GM12875 (cell line): Measurements from ENCODE around the gene CNKSR3.

Experiments
- H3K4me3 ChIP-seq: one replicate; pipeline ENCODE4 v1.5.1; 2011; ENCODE audit warnings: low read depth, low read length, control low read depth
- TF ChIP-seq, protein P1 (sequence below): IDR thresholded peaks from 2 replicates; pipeline ENCODE4 v1.5.1; 2011; ENCODE audit warnings: low read depth, mild to moderate bottlenecking, control low read depth, inconsistent platforms, low read length, moderate library complexity, borderline replicate concordance; ENCODE audit not compliant: insufficient read depth

Gene CNKSR3

DNA sequence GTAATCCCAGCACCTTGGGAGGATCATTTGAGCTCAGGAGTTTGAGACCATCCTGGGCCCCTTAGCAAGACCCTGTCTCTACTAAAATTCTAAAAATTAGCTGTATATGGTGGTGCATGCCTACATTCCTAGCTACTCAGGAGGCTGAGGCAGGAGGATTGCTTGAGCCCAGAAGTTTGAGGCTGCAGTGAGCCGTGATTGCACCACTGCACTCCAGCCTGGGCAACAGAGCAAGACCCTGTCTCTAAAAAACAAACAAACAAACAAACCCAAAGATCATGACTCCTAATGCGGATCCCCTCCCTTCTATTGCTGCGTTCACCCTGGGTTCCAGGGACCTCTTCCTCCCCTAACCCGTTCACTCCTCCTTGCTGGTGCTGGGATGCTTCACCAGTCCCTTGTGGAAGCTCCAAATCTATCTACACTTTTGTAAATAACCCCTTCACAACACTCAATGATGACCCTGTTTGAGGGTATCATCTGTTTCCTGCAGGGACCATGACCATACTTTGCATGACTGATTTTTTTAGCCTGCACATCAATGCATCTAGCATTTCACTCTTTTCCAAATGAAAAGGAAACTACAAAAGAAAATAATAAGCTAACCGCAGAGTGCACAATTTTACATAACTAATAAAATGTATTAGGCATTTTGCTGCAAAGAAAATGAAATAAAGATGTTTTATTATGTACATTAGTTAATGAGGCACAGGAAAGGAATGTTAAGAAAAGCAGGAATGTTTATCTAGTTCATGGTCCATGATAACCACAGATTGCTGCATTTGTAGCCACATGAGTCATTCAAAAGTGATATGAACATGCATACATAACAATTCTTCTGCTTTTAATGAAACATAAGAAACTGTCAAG, 123.4 kb downstream of the CNKSR3 start:
- TF ChIP-seq, protein P1, sequence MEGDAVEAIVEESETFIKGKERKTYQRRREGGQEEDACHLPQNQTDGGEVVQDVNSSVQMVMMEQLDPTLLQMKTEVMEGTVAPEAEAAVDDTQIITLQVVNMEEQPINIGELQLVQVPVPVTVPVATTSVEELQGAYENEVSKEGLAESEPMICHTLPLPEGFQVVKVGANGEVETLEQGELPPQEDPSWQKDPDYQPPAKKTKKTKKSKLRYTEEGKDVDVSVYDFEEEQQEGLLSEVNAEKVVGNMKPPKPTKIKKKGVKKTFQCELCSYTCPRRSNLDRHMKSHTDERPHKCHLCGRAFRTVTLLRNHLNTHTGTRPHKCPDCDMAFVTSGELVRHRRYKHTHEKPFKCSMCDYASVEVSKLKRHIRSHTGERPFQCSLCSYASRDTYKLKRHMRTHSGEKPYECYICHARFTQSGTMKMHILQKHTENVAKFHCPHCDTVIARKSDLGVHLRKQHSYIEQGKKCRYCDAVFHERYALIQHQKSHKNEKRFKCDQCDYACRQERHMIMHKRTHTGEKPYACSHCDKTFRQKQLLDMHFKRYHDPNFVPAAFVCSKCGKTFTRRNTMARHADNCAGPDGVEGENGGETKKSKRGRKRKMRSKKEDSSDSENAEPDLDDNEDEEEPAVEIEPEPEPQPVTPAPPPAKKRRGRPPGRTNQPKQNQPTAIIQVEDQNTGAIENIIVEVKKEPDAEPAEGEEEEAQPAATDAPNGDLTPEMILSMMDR, result no peak
- no peak overlapping the region for H3K4me3 ChIP-seq

DNA sequence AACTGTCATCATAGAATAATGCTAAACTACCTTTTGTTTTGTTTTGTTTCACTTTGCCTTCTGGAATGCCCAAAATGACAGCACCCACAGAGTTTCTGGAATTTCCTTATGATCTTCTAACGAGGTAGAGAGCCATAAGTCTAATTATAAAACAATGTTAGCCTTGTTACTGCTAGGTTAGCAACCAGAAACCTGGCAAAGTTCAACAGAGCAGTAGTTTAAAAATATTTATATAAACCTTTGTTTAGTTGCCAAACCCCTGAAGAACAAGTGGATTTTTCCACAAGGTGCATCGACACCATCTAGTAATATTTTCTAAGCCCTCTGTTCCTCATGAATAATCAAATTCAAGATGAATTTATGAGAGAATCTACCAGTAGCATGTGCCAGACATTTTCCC, 126.3 kb downstream of the CNKSR3 start:
- H3K4me3 ChIP-seq, result no peak overlapping the region
- TF ChIP-seq, protein P1, result no peak

DNA sequence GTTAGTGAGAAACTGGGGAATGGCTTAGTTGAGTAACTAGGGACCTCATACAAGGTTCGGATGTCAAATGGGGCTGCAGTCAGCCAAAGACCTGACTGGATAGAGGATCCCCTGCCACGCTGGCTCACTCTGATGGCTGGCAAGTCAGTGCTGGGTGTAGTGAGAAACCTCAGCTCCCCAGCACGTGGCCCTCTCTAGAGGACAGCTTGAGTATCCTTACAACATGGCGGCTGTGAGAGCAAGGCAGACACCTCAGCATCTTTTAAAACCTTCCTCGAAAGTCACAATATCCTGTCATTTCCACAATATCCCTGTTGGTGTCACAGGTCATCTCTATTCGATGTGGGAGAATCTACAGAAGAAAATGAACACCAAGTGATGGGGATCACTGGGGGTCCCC, 127.2 kb downstream of the CNKSR3 start:
- TF ChIP-seq, protein P1, result no peak
- H3K4me3 ChIP-seq, result no peak overlapping the region

DNA sequence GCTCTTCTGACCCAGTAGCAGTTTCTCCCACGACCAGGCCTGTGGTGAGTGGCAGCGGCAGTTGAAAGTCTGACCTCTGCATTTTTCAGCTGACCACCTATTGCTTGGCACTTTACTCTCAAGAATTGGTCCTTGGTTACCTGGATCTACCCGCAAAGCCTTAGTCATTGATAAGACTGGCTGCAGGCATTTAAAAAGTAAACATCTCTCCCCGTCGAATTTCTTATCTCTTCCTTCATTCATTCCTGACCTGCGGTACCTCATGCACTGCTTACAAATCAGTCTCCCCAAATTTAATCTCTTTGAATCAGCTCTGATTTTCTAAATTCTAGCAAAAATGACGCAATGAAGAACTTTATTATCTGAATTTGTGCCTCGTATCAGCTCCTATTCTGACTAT, 127.7 kb downstream of the CNKSR3 start:
- TF ChIP-seq, protein P1, result no peak
- no peak overlapping the region for H3K4me3 ChIP-seq

DNA sequence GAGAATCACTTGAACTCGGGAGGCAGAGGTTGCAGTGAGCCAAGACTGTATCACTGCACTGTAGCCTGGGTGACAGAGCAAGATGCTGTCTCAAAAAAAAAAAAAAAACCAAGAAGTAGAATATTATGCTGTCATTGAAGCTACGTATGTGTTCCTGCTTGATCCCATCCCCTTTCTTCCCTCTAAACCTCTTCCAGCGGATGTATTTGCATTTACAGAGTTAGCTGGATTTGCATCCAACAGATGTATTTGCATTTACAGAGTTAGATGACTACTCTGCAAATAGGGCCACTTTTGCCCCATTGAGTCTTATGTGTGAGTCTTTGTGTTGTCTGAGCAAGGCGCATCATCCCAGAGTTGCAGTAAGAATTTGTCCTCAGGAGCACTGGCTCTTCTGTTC, 128.9 kb downstream of the CNKSR3 start:
- H3K4me3 ChIP-seq, result no peak overlapping the region
- TF ChIP-seq, protein P1, result no peak

DNA sequence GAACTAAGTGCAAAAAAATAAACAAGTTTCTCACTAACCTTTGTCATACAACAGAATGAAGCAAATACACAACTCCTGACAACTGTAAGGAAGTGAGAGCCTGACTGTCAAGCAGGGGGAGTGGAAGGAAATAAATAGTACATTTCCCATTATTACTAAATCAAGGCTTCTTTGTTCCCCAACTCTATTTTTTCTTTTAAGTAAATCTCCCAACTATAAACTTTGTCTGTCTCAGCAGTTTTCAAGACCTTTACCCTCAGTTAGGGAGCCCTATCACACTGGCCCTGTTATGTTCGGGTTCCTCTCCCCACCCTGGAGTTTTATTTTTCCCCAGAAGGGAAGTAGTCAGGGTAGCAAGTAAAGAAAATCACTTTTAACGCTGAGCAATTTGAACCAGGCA, 129.7 kb downstream of the CNKSR3 start:
- H3K4me3 ChIP-seq, result no peak overlapping the region
- TF ChIP-seq, protein P1, result no peak

DNA sequence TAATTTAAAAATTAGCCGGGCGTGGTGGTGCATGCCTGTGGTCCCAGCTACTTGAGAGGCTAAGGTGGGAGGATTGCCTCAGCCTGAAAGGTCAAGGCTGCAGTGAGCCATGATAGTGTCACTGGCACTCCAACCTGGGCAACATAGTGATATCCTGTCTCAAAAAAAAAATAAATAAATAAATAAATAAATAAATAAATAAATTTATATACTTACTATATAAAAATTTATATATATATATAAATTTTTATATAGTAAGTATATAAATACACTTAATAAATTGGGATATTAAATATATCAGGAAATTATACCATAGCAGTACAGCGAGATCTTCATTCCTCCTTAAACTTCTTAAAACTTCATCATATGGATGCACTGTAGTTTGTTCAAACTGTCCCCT, 130.9 kb downstream of the CNKSR3 start:
- TF ChIP-seq, protein P1, result no peak
- no peak overlapping the region for H3K4me3 ChIP-seq
